GM19193 (cell line): Measurements from ENCODE around the gene SCG5.

ENCODE experiments used
- POLR2A ChIP-seq: IDR thresholded peaks from 4 replicates; pipeline ENCODE4 v1.6.1; 2011; ENCODE audit not compliant: insufficient read depth, insufficient read length; ENCODE audit errors: extremely low read depth

The SCG5 gene

GRCh38 chr15:32657198-32657883 lies 15.8 kb downstream of the SCG5 start:
- TF ChIP-seq POLR2A, result no peak

DNA sequence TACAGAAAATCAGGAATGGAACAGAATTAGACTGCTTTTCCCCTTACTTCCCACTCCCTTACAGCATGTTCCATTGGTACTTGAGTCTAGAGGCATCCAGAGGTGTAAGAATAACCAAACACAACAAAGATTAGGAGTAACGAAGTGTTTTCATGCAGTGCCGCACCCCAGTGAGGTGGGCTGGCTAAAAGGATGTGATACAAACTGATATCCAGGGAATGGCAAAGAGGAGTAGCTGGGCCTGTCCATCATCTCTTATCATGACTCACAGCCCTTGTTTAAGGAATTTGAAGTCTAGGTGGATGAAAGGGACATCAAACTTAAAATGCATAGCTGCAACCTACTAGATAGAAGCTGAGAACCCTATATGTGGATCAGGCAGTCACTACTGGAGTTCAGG lies 16.4 kb downstream of the SCG5 start:
- TF ChIP-seq POLR2A, result no peak

- TF ChIP-seq POLR2A, result no peak
Observed at GRCh38 chr15:32659340-32660155, 18.0 kb downstream of the SCG5 start.

DNA sequence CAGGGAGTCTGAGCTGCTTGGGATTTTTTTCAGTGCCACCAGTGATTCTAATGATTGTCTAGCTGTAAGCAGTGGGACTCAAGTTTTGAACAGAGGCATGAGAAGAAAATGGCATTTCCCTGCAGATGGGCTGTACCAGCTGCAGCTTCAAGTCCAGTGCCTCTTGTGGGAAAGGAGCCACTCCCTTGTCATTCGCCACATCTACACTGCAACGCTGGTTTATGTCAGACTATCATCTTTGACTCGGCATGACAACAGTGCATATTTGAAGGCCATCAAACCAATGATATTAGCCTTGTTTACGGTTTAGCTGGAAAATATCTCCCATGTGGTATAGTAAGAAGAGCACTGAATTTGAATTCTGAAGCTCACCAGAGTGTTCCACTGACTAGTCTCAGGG lies 22.2 kb downstream of the SCG5 start:
- TF ChIP-seq POLR2A, result no peak

DNA sequence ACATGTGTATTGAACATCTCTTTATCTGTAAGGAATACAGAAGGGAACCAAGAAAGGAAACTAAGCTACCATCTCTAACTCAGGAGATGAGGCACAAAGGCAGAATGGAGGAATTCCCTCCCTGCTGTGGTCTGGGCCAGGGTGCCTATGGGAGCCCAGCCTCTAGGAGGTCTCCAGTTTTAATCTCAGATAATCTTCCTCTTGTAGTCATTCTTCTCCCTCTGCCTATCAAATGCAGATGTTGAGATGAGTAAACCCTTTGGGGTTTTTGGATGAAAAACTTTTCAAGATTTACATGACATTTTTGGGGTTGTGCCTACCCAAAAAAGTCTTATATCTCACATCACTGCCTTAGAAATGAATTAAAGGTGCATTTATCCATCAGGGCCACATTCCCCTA lies 23.3 kb downstream of the SCG5 start:
- no peak for TF ChIP-seq POLR2A

DNA sequence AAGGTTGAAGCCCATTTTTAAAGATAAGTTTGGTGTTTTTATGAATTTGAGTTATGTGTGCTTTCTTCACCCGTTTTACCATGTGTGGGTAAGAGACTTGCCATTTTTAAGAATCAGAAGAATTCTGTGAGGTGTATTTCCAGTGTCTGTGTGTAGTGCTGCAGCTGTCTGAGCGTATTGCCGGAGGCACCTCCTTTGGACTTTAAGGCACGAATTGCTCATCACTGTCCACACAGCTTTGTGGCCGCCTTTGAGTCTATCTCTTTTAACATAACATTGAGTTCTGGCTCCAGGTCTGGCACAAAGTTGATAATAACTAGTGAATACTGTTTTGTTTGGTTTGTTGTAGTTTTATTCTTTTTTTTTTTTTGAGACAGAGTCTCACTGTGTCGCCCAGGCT lies 25.8 kb downstream of the SCG5 start:
- TF ChIP-seq POLR2A, result no peak

DNA sequence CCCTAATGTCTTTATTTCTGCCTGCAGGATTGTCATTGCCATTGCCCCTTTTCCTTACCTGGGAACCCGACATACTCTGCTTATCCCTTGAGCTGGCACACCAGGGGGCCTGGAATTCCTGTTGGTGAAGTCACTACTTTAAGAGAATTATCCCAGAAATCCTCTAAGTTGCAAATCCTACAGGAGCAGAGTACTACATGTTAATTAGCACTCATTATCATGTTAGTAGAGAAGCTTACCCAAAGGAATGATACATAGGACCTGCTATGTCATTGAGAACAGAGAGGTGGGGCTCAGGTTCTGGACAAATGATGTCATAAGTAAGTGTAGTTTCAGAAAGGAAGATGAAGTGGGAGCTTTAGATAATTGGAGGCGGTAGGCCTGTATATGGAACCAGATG lies 27.4 kb downstream of the SCG5 start:
- TF ChIP-seq POLR2A, result no peak

GRCh38 chr15:32669896-32670611 lies 28.5 kb downstream of the SCG5 start:
- TF ChIP-seq POLR2A, result no peak

DNA sequence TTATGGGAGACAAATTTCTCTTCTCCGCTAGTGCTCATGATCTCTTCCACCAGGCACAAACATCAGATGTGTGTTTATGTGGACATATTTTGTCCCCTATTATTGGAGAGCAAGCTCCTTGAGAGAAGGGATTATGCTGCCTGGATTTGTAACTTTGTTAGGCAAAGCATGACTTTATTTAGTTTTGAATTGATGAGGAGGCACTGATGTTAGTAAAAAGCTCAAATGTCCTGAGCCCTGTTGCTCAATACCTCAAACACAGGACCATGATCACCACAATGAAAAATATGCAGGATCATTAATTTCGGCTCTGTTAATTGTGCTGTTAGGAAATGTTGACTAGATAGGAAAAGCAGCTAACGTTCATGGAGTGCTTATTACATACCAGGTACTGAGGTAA lies 29.1 kb downstream of the SCG5 start:
- TF ChIP-seq POLR2A, result no peak

DNA sequence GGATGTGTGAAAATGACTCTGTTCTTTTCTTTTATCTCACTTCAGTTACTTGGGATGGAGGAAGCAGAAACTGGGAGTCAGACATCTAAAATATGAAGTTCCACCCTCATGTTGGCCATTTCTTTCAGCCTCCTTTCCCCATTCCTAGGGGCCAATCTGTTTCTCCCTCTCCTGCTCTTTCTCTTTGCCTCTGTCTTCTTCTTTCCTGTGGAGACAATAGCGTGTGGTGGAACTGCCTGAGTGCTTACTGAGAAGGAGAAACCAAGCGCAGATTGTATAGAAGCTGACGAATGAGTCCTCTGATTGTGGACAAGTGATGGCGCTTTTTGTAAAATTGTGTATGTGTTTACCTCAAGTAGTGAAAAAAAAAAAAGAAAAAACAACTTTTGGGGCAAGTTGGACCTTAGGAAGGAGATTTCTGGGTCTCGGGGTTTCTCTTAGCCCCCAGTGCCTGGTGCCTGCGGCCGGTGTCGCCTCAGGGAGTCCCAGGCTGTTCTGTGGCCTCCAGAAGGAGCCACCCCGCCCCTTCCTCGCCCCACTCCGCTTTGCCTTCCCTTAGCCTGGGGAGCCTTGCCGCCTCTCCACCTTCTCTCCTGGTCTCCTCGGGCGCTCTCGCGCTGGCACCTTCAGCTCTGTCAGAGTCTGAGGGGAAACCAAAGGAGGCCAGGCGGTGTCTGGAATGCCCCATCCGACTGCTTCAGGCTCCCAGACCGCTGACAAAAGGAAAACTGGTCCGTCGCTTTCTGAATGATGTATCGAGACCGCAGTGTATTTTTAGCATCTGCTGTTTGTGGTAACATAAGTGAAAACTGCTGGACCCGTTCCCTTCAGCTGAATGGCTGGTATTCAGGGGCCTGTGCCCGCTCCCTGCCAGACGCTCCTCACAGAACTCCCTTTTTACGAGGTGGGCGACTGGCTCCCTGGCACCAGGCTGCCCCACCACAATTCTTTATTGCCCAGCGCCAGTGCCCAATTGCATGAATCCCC lies 30.1 kb downstream of the SCG5 start:
- TF ChIP-seq POLR2A, result no peak

GRCh38 chr15:32674681-32675080 lies 33.2 kb downstream of the SCG5 start:
- TF ChIP-seq POLR2A, result no peak

DNA sequence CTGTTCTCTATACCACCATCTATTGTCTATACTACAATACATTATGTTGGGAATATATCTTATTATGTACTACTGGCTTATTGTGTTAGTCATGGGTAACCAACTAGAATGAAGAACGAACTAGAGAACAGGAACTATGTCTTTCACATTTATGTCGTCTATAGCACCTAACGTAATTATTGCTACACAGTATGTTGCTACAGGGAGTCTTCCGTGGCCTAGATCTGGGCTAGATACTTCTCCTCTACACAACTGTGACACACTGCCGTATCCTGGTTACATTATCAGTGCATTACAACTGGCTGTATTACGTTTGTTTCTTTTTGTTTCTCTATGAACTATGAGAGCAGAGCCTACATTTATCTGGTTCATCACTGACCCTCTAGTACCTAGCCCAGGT lies 34.0 kb downstream of the SCG5 start:
- TF ChIP-seq POLR2A, result no peak

GRCh38 chr15:32676169-32676568 lies 34.7 kb downstream of the SCG5 start:
- no peak for TF ChIP-seq POLR2A

DNA sequence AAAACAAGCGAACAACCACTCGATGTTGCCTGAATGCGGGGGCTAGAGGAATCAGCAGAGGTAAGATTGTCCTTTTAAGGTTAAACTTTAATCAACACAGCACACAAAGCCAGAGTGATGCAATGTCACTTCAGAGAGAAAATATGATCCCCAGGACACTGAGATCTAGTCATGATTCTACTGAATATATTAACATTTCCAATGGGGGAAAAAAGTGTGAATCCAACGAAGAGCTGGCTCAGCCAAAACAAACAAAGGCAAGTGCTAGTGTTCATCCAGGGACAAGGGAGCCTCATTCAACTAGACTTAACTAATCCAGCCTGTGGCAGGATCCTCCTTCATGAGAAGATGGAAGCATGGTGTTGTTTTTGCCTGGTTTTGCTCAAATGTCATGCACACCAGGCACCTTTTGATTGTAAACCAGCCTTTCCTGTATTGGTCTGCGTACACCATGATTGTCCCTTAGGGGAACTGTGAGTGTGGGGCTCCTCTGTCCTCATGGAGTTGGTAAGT lies 35.8 kb downstream of the SCG5 start:
- no peak for TF ChIP-seq POLR2A
